K562 (cell line): Measurements from ENCODE around the gene SMIM29. TPM values are rescaled to one million over a fixed set of nuclear protein-coding genes. Genes with fewer than 3 reads are reported as not detected.
"Not testable (repeated sequence)": the region's sequence is repeated elsewhere in the genome, so short reads cannot be mapped to it uniquely, and the experiment has no call there.

Experiments
- ATAC-seq: fragments of 200-7000 bp; cut with Tn5 transposase; 3 replicates; pipeline ENCODE4 v1.9.1; 2020; ENCODE audit warnings: moderate library complexity
- BruUV-seq: library from RNA; stranded (reverse); fragments of 400-500 nt; replicated peaks from 2 replicates; lab custom pipeline; 2021; lab: Mats Ljungman, UMichigan
- CTCF ChIA-PET: fragments of 300-600 bp; formaldehyde crosslinking; extraction: SDS; loops from one replicate; lab custom pipeline; 2021; ENCODE audit warnings: low intra/inter-chr PET ratio; lab: Yijun Ruan, JAX
- POLR2A ChIA-PET: fragments of 300-600, 350-650 bp; sonication (Branson Sonifier 250); formaldehyde crosslinking; extraction: SDS; loops from one replicate; lab custom pipeline; 2021; ENCODE audit warnings: antibody characterized with exemption, inconsistent platforms; lab: Yijun Ruan, JAX
- DNase-seq, 4 experiments: peaks; one replicate each; pipeline versions ENCODE4 v3.0.0 to v3.0.0-alpha.2; 2011 to 2018; ENCODE audit warnings: low spot score in 3 of 4, mixed read lengths in 3 of 4; ENCODE audit errors: extremely low read depth in 1 of 4
- FAIRE-seq: peaks from 2 replicates; lab custom pipeline; 2011; peaks lifted over from hg19 to GRCh38; lab: Jason Lieb, UNC
- H2AFZ ChIP-seq: 2 replicates; pipeline ENCODE4 v1.6.0; 2011; ENCODE audit warnings: low read depth, low read length, control low read depth, inconsistent platforms
- H3K27ac ChIP-seq: fragments of 200-600 bp; 3 replicates; pipeline ENCODE4 v1.8.0; 2011; ENCODE audit warnings: low read depth, mild to moderate bottlenecking, control low read depth, inconsistent platforms, low read length, moderate library complexity, mixed read lengths; ENCODE audit errors: extremely low read depth
- H3K27me3 ChIP-seq, 2 experiments: fragments of 300-600 bp in 1 of 2; 2 replicates in 1 of 2; 3 replicates in 1 of 2; pipeline versions ENCODE4 v1.6.0 to v1.8.0; 2011; ENCODE audit warnings: inconsistent platforms in 2 of 2, low read length in 2 of 2, mild to moderate bottlenecking in 1 of 2, mixed read lengths in 1 of 2, moderate library complexity in 1 of 2; ENCODE audit not compliant: control insufficient read depth in 2 of 2, insufficient read depth in 2 of 2
- H3K36me3 ChIP-seq: fragments of 300-600 bp; 3 replicates; pipeline ENCODE4 v1.8.0; 2011; ENCODE audit warnings: mild to moderate bottlenecking, low read length, inconsistent platforms; ENCODE audit not compliant: control insufficient read depth, insufficient read depth
- H3K4me1 ChIP-seq, 2 experiments: fragments of 200-600 bp in 1 of 2; replicated peaks in 1 of 2; 2 replicates in 1 of 2; 3 replicates in 1 of 2; pipeline versions ENCODE4 v1.5.1 to v1.8.0; 2011; ENCODE audit warnings: inconsistent platforms in 2 of 2, low read length in 2 of 2, mild to moderate bottlenecking in 1 of 2, mixed read lengths in 1 of 2, moderate library complexity in 1 of 2; ENCODE audit not compliant: control insufficient read depth in 2 of 2, insufficient read depth in 2 of 2
- H3K4me2 ChIP-seq: 2 replicates; pipeline ENCODE4 v1.6.1; 2011; ENCODE audit warnings: low read length, control low read depth, inconsistent platforms, mixed read lengths; ENCODE audit not compliant: insufficient read depth
- H3K4me3 ChIP-seq: fragments of 200-600 bp; sonication (generic), shearing (Covaris generic); 2 replicates; pipeline ENCODE4 v1.5.1; 2016; ENCODE audit warnings: control low read depth, inconsistent platforms
- H3K79me2 ChIP-seq: fragments of 200-600 bp; 3 replicates; pipeline ENCODE4 v1.8.0; 2011; ENCODE audit warnings: low read length, inconsistent platforms; ENCODE audit not compliant: control insufficient read depth, insufficient read depth
- H3K9ac ChIP-seq, 2 experiments: 2 replicates each; pipeline versions ENCODE4 v1.6.0 to v1.6.1; 2011; ENCODE audit warnings: low read depth in 2 of 2, low read length in 2 of 2, control low read depth in 1 of 2, inconsistent platforms in 1 of 2, mild to moderate bottlenecking in 1 of 2, mixed read lengths in 1 of 2; ENCODE audit not compliant: insufficient read depth in 1 of 2
- H3K9me1 ChIP-seq: one replicate; pipeline ENCODE4 v1.6.0; 2011; ENCODE audit warnings: inconsistent platforms, mild to moderate bottlenecking, low read length, moderate library complexity; ENCODE audit not compliant: control insufficient read depth, insufficient read depth
- H3K9me3 ChIP-seq: replicated peaks from 2 replicates; pipeline ENCODE4 v1.5.1; 2011; ENCODE audit warnings: low read depth, low read length, inconsistent platforms; ENCODE audit not compliant: control insufficient read depth, insufficient read depth
- H4K20me1 ChIP-seq: replicated peaks from 2 replicates; pipeline ENCODE4 v1.6.1; 2011; ENCODE audit warnings: low read length, inconsistent platforms, mixed read lengths; ENCODE audit not compliant: control insufficient read depth, insufficient read depth
- ARID1B ChIP-seq: fragments of 450-650 bp; IDR thresholded peaks from 2 replicates; pipeline ENCODE4 v1.6.1; 2016; ENCODE audit warnings: antibody characterized with exemption, mild to moderate bottlenecking, inconsistent platforms
- CTBP1 ChIP-seq: fragments of 450-650 bp; IDR thresholded peaks from 2 replicates; pipeline ENCODE4 v1.6.1; 2016; ENCODE audit warnings: borderline replicate concordance
- DPF2 ChIP-seq: fragments of 450-650 bp; IDR thresholded peaks from 2 replicates; pipeline ENCODE4 v1.6.1; 2016
- EHMT2 ChIP-seq: fragments of 450-650 bp; IDR thresholded peaks from 2 replicates; pipeline ENCODE4 v1.6.1; 2018; ENCODE audit warnings: antibody characterized with exemption
- GATA2 ChIP-seq: sonication (generic); formaldehyde crosslinking; IDR thresholded peaks from 2 replicates; pipeline ENCODE4 v1.4.0; 2020; ENCODE audit warnings: mild to moderate bottlenecking, missing genetic modification reagents
- L3MBTL2 ChIP-seq: fragments of 450-650 bp; IDR thresholded peaks from 2 replicates; pipeline ENCODE4 v1.6.1; 2016; ENCODE audit warnings: mild to moderate bottlenecking, moderate library complexity
- LEF1 ChIP-seq: fragments of 450-650 bp; IDR thresholded peaks from 2 replicates; pipeline ENCODE4 v1.6.1; 2016; ENCODE audit warnings: mild to moderate bottlenecking
- RAD21 ChIP-seq, 2 experiments: fragments of 250-450 bp in 1 of 2; fragments of 450-650 bp in 1 of 2; sonication (Bioruptor Pico) in 1 of 2; formaldehyde crosslinking in 1 of 2; IDR thresholded peaks in 1 of 2; conservative IDR thresholded peaks in 1 of 2; 2 replicates each; pipeline versions ENCODE4 v1.4.0 to v1.8.0; 2020 to 2022; ENCODE audit warnings: mild to moderate bottlenecking in 2 of 2, moderate library complexity in 1 of 2
- SMARCA4 ChIP-seq: fragments of 450-650 bp; IDR thresholded peaks from 2 replicates; pipeline ENCODE4 v1.6.1; 2016
- SMARCC2 ChIP-seq: fragments of 450-650 bp; IDR thresholded peaks from 2 replicates; pipeline ENCODE4 v1.6.1; 2017; ENCODE audit warnings: antibody characterized with exemption, moderate library complexity, mild to moderate bottlenecking, low read depth
- SMARCE1 ChIP-seq: fragments of 450-650 bp; IDR thresholded peaks from 2 replicates; pipeline ENCODE4 v1.7.1; 2016; ENCODE audit warnings: mild to moderate bottlenecking
- SOX6 ChIP-seq: fragments of 450-650 bp; IDR thresholded peaks from 2 replicates; pipeline ENCODE4 v1.6.1; 2014; ENCODE audit warnings: mild to moderate bottlenecking
- SPI1 ChIP-seq: IDR thresholded peaks from 2 replicates; pipeline ENCODE4 v1.6.1; 2011; ENCODE audit warnings: low read depth, low read length, control low read depth, borderline replicate concordance
- TRIM24 ChIP-seq, 2 experiments: fragments of 450-650 bp; IDR thresholded peaks; 2 replicates each; pipeline ENCODE4 v1.6.1; 2016
- ZNF175 ChIP-seq: fragments of 200-800 bp; sonication (Bioruptor generic); IDR thresholded peaks from 2 replicates; pipeline ENCODE4 v1.6.1; 2016; ENCODE audit warnings: low read depth, mild to moderate bottlenecking, missing genetic modification characterization, missing compliant biosample characterization
- WGBS: fragments of 100-300 bp; shearing (Covaris generic); methylation state at CpG from one replicate; pipeline ENCODE4 v1.1.6; 2016; ENCODE audit warnings: low coverage, mixed read lengths; ENCODE audit not compliant: insufficient coverage; ENCODE audit errors: missing lambda C conversion rate; 5-methylcytosine and 5-hydroxymethylcytosine counted together
- in situ Hi-C: fragments of 300-500 bp; cut with MboI; formaldehyde crosslinking; loops from 4 replicates; pipeline ENCODE4 v1.15.0; 2018; ENCODE audit warnings: inconsistent platforms, mixed read lengths
- intact Hi-C: fragments of 100-400 bp; cut with micrococcal nuclease; formaldehyde crosslinking; loops from 2 replicates; pipeline ENCODE4 v1.14.2; 2022
- polyA plus RNA-seq, 8 experiments: library from polyadenylated mRNA; depleted of rRNA in 4 of 8; stranded (reverse) in 5 of 8; unstranded in 3 of 8; fragments of >200 nt; fragmentation: Nextera tagmentation in 2 of 8; fragmentation: Illumina TruSeq in 1 of 8; extraction: Ambion mirVana in 2 of 8; extraction: Trizol in 1 of 8; gene quantifications; 2 replicates each; pipeline versions ENCODE4 v1.2.1 to v1.2.3, GENCODE V29; 2011 to 2014; ENCODE audit warnings: inconsistent platforms in 1 of 8, missing spikeins in 1 of 8
- total RNA-seq, 7 experiments: library from RNA; depleted of rRNA in 6 of 7; stranded (reverse); fragments of >200 nt in 6 of 7; fragmentation: Illumina TruSeq in 2 of 7; extraction: Trizol in 2 of 7; gene quantifications; 2 replicates each; pipeline versions ENCODE4 v1.2.1 to v1.2.3, GENCODE V29; 2011 to 2021; ENCODE audit warnings: low replicate concordance in 1 of 7
- TF ChIP-seq, protein P1 (sequence below): fragments of 450-650 bp; IDR thresholded peaks from 2 replicates; pipeline ENCODE4 v1.6.1; 2016
- TF ChIP-seq, protein P2 (sequence below): fragments of 450-650 bp; IDR thresholded peaks from 2 replicates; pipeline ENCODE4 v1.6.1; 2017; ENCODE audit warnings: antibody characterized with exemption, mild to moderate bottlenecking
- TF ChIP-seq, protein P3 (sequence below): fragments of 250-450 bp; sonication (Bioruptor Pico); IDR thresholded peaks from 2 replicates; pipeline ENCODE4 v1.8.0; 2022; ENCODE audit warnings: inconsistent platforms

SMIM29 gene
- total and polyA plus RNA-seq, 9 of the 15 experiments (the other 6 are each of a cell fraction or from before 2014, with no cell fraction given), result 6.5 to 36.7 (median 20.9) TPM

DNA sequence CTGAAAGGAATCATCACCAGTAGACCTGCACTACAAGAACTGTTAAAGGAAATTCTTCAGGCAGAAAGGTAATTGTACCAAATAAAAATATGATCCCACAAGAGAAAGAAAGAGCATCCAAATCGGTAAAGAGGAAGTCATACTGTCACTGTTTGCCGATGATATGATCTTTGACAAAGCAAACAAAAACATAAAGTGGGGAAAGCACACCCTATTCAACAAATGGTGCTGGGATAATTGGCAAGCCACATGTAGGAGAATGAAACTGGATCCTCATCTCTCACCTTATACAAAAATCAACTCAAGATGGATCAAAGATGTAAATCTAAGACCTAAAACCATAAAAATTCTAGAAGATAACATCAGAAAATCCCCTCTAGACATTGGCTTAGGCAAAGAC lies 3.6 kb upstream of the SMIM29 start:
- WGBS, result 5% methylated on average over 2 of the region's 2 CpGs
- FAIRE-seq, H3K27ac ChIP-seq, H3K9ac ChIP-seq, in situ Hi-C loops, H3K4me3 ChIP-seq, H3K36me3 ChIP-seq, H3K9me1 ChIP-seq, BruUV-seq, H3K9me3 ChIP-seq, intact Hi-C loops, ATAC-seq, H3K27me3 ChIP-seq, CTCF ChIA-PET, H3K4me2 ChIP-seq, H2AFZ ChIP-seq, H4K20me1 ChIP-seq, DNase-seq: not testable (repeated sequence)
- Histone ChIP-seq H3K79me2 (peaks cover 20% of the 10 kb centered on the region), H3K4me1 (peaks cover 18 to 26% of the 10 kb centered on the region in 2 experiments)
- POLR2A ChIA-PET, result interaction anchor here (0.9 kb wide), 1 partner anchor 162 kb away, joined by 3 read pairs; no protein-coding TSS in a partner anchor
- TF ChIP-seq LEF1 (peak; percentile 12; the same call in 1 of the 2 replicates), L3MBTL2 (peak; percentile 43), RAD21 (CRISPR knock-in tag; conservative IDR thresholded peaks at IDR 0.05 in 1 of 2, IDR thresholded peaks at IDR 0.05 in 1 of 2) (0 out of 4 replicates have a peak, but pooled peaks of 1 of the 2 experiments have one; percentile 10), SMARCA4 (peak; percentile 67; the same call in 1 of the 2 replicates), ZNF175 (CRISPR knock-in tag) (0 out of 2 replicates have a peak, but pooled peaks have one; percentile 39), SMARCE1 (peak; percentile 81; the same call in 1 of the 2 replicates), DPF2 (peak; percentile 58; the same call in 1 of the 2 replicates), TRIM24 (IDR thresholded peaks at IDR 0.05) (peak in 1 of 2 experiments; percentile 15; a peak in 1 of 4 replicates), EHMT2 (peak; percentile 51; the same call in 1 of the 2 replicates), SOX6 (peak; percentile 84; the same call in 1 of the 2 replicates), SPI1 (peak; percentile 86), ARID1B (peak; percentile 61), CTBP1 (peak; percentile 47; the same call in 1 of the 2 replicates), GATA2 (CRISPR knock-in tag) (0 out of 2 replicates have a peak, but pooled peaks have one; percentile 7), SMARCC2 (peak; percentile 19; the same call in 1 of the 2 replicates)
- TF ChIP-seq, protein P1, sequence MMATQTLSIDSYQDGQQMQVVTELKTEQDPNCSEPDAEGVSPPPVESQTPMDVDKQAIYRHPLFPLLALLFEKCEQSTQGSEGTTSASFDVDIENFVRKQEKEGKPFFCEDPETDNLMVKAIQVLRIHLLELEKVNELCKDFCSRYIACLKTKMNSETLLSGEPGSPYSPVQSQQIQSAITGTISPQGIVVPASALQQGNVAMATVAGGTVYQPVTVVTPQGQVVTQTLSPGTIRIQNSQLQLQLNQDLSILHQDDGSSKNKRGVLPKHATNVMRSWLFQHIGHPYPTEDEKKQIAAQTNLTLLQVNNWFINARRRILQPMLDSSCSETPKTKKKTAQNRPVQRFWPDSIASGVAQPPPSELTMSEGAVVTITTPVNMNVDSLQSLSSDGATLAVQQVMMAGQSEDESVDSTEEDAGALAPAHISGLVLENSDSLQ, result peak; percentile 48; the same call in 1 of the 2 replicates
- TF ChIP-seq, protein P2, sequence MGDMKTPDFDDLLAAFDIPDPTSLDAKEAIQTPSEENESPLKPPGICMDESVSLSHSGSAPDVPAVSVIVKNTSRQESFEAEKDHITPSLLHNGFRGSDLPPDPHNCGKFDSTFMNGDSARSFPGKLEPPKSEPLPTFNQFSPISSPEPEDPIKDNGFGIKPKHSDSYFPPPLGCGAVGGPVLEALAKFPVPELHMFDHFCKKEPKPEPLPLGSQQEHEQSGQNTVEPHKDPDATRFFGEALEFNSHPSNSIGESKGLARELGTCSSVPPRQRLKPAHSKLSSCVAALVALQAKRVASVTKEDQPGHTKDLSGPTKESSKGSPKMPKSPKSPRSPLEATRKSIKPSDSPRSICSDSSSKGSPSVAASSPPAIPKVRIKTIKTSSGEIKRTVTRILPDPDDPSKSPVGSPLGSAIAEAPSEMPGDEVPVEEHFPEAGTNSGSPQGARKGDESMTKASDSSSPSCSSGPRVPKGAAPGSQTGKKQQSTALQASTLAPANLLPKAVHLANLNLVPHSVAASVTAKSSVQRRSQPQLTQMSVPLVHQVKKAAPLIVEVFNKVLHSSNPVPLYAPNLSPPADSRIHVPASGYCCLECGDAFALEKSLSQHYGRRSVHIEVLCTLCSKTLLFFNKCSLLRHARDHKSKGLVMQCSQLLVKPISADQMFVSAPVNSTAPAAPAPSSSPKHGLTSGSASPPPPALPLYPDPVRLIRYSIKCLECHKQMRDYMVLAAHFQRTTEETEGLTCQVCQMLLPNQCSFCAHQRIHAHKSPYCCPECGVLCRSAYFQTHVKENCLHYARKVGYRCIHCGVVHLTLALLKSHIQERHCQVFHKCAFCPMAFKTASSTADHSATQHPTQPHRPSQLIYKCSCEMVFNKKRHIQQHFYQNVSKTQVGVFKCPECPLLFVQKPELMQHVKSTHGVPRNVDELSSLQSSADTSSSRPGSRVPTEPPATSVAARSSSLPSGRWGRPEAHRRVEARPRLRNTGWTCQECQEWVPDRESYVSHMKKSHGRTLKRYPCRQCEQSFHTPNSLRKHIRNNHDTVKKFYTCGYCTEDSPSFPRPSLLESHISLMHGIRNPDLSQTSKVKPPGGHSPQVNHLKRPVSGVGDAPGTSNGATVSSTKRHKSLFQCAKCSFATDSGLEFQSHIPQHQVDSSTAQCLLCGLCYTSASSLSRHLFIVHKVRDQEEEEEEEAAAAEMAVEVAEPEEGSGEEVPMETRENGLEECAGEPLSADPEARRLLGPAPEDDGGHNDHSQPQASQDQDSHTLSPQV, result 0 out of 2 replicates have a peak, but pooled peaks have one; percentile 21
- TF ChIP-seq, protein P3, sequence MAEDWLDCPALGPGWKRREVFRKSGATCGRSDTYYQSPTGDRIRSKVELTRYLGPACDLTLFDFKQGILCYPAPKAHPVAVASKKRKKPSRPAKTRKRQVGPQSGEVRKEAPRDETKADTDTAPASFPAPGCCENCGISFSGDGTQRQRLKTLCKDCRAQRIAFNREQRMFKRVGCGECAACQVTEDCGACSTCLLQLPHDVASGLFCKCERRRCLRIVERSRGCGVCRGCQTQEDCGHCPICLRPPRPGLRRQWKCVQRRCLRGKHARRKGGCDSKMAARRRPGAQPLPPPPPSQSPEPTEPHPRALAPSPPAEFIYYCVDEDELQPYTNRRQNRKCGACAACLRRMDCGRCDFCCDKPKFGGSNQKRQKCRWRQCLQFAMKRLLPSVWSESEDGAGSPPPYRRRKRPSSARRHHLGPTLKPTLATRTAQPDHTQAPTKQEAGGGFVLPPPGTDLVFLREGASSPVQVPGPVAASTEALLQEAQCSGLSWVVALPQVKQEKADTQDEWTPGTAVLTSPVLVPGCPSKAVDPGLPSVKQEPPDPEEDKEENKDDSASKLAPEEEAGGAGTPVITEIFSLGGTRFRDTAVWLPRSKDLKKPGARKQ, result peak; percentile 36; the same call in 1 of the 2 replicates
